ENCODE data around the gene LASP1NB.

The LASP1NB gene

GRCh38 chr17:38911081-38911730, 14.2 kb upstream of the LASP1NB start:
- TF ChIP-seq YY1 (IDR thresholded peaks at IDR 0.05; ENCODE audit: low read depth) (no peak), ZBTB7A (IDR thresholded peaks at IDR 0.05; ENCODE audit: low read depth) (no peak), TCF12 (IDR thresholded peaks at IDR 0.05; ENCODE audit: low read depth) (no peak), REST (IDR thresholded peaks at IDR 0.05; ENCODE audit: low read depth) (no peak), MAX (IDR thresholded peaks at IDR 0.05) (no peak), EP300 (IDR thresholded peaks at IDR 0.05; ENCODE audit: borderline replicate concordance) (no peak), TEAD4 (IDR thresholded peaks at IDR 0.05) (no peak), NFIC (IDR thresholded peaks at IDR 0.05) (no peak)

DNA sequence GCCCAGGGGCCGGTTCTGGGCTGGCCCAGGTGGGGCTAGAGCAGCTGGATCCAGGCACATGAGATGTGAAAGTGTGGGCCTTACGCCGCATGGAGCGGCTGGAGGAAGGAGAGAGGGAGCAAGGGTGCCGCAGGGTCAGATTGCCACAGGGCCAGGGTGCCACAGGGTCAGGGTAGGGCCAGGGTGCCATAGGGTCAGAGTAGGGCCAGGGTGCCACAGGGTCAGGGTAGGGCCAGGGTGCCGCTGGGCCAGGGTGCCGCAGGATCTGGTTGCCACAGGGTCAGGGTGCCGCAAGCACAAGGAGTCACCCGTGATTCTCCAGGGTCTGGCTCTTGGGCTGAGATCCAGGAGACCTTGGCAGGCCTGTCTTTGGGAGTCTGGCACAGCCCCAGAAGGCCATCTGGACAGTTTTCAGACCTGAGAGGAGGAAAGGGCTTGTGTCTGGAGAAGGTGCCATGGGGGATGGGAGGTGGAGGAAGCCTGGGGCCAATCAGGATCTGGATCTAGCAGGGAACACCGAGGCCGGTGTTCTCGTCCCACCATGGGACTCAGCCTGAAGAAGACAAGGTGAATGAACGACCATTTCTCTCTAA, 13.1 kb upstream of the LASP1NB start:
- TF ChIP-seq TCF12 (IDR thresholded peaks at IDR 0.05; ENCODE audit: low read depth) (no peak), TEAD4 (IDR thresholded peaks at IDR 0.05) (no peak), EGR1 (IDR thresholded peaks at IDR 0.05) (no peak), FOXM1 (IDR thresholded peaks at IDR 0.05; ENCODE audit: borderline replicate concordance, low read depth) (no peak), REST (IDR thresholded peaks at IDR 0.05; ENCODE audit: low read depth) (no peak)

GRCh38 chr17:38914741-38915638, 10.4 kb upstream of the LASP1NB start:
- TF ChIP-seq TCF12 (IDR thresholded peaks at IDR 0.05; ENCODE audit: low read depth) (no peak), REST (IDR thresholded peaks at IDR 0.05; ENCODE audit: low read depth) (no peak), ZBTB7A (IDR thresholded peaks at IDR 0.05; ENCODE audit: low read depth) (no peak), FOXM1 (IDR thresholded peaks at IDR 0.05; ENCODE audit: borderline replicate concordance, low read depth) (no peak), CEBPB (IDR thresholded peaks at IDR 0.05) (no peak), EP300 (IDR thresholded peaks at IDR 0.05; ENCODE audit: borderline replicate concordance) (no peak), TEAD4 (IDR thresholded peaks at IDR 0.05) (no peak), NFIC (IDR thresholded peaks at IDR 0.05) (no peak), RAD21 (IDR thresholded peaks at IDR 0.05; ENCODE audit: low read depth) (no peak), CREB1 (IDR thresholded peaks at IDR 0.05; ENCODE audit: low read depth) (no peak), TAF1 (IDR thresholded peaks at IDR 0.05; ENCODE audit: low read depth) (no peak), EGR1 (IDR thresholded peaks at IDR 0.05) (no peak), YY1 (IDR thresholded peaks at IDR 0.05; ENCODE audit: low read depth) (no peak)
- TF ChIP-seq, protein P1, sequence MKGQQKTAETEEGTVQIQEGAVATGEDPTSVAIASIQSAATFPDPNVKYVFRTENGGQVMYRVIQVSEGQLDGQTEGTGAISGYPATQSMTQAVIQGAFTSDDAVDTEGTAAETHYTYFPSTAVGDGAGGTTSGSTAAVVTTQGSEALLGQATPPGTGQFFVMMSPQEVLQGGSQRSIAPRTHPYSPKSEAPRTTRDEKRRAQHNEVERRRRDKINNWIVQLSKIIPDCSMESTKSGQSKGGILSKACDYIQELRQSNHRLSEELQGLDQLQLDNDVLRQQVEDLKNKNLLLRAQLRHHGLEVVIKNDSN (IDR thresholded peaks at IDR 0.05), result no peak

DNA sequence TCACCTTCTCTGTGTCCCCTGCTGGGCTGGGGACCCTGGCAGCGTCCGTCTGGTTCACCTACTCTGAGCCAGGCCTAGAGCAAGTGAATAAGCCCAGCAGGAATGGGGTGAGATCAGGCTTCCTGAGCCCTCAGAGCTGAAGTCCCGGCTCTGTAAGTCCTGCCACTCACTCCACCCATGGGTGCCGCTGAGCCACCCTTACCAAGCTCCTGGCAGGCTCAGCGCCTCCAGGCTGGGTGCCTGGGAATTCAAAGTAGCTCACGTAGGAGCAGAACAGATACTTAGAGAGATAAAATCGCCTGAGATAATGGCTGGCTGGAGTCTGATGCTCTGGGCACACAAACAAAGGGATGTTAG, 9.8 kb upstream of the LASP1NB start:
- TF ChIP-seq NFIC (IDR thresholded peaks at IDR 0.05) (no peak), ZBTB7A (IDR thresholded peaks at IDR 0.05; ENCODE audit: low read depth) (no peak), CREB1 (IDR thresholded peaks at IDR 0.05; ENCODE audit: low read depth) (no peak), YY1 (IDR thresholded peaks at IDR 0.05; ENCODE audit: low read depth) (no peak), FOXM1 (IDR thresholded peaks at IDR 0.05; ENCODE audit: borderline replicate concordance, low read depth) (no peak), RAD21 (IDR thresholded peaks at IDR 0.05; ENCODE audit: low read depth) (no peak), REST (IDR thresholded peaks at IDR 0.05; ENCODE audit: low read depth) (no peak), EP300 (IDR thresholded peaks at IDR 0.05; ENCODE audit: borderline replicate concordance) (no peak), TEAD4 (IDR thresholded peaks at IDR 0.05) (no peak), TCF12 (IDR thresholded peaks at IDR 0.05; ENCODE audit: low read depth) (no peak), EGR1 (IDR thresholded peaks at IDR 0.05) (no peak), CEBPB (IDR thresholded peaks at IDR 0.05) (no peak), TAF1 (IDR thresholded peaks at IDR 0.05; ENCODE audit: low read depth) (no peak), MAX (IDR thresholded peaks at IDR 0.05) (no peak)
- TF ChIP-seq, protein P1 (IDR thresholded peaks at IDR 0.05), result no peak
